ENCODE data around the gene SLC17A1. TPM values are rescaled to one million over a fixed set of nuclear protein-coding genes. Genes with fewer than 3 reads are reported as not detected.
"Not testable (repeated sequence)": the region's sequence is repeated elsewhere in the genome, so short reads cannot be mapped to it uniquely, and the experiment has no call there.

Gene SLC17A1
- total and polyA plus RNA-seq, 5 donors from 2014 or later: not detected

GRCh38 chr6:25754535-25754934 is 77.3 kb downstream of the SLC17A1 start, which contains the start of gene SLC17A4:
TSS of gene SLC17A4 (plus strand) at chr6:25754742. CDS start at chr6:25761963, 7,221 bp downstream.
- no peaks in the 10 kb centered on the region for H3K36me3 ChIP-seq (ENCODE audit: control insufficient read depth, insufficient read depth, low read length)
- no peaks in the 10 kb centered on the region for H3K4me1 Mint-ChIP-seq
- H3K27ac Mint-ChIP-seq: peak within 1 kb of the TSS in 1 of 3 donors; percentile 9
- no peak within 1 kb of the TSS for H3K4me3 ChIP-seq (ENCODE audit: low read depth, low read length)
- ATAC-seq (ENCODE audit: low read depth in 2 of 2) (no peak), DNase-seq (no peak)
- H3K36me3 Mint-ChIP-seq: no peaks in the 10 kb centered on the region
- H3K4me1 ChIP-seq (ENCODE audit: control insufficient read depth, insufficient read depth, low read length, poor library complexity, severe bottlenecking): no peaks in the 10 kb centered on the region
- no peaks in the 10 kb centered on the region for H3K27me3 ChIP-seq (ENCODE audit: control insufficient read depth, insufficient read depth, low read length)
- no peak within 1 kb of the TSS for H3K27ac ChIP-seq (ENCODE audit: insufficient read depth, low read length, poor library complexity, severe bottlenecking)
- peaks cover 32% of the 10 kb centered on the region for H3K27me3 Mint-ChIP-seq
- H3K9me3 ChIP-seq (ENCODE audit: control insufficient read depth in 2 of 2, low read length in 2 of 2): no peaks in the 10 kb centered on the region
- H3K9me3 Mint-ChIP-seq: peaks cover 0 to 2% (median 0%) of the 10 kb centered on the region in 7 donors
- no peak within 1 kb of the TSS for H3K4me3 Mint-ChIP-seq

GRCh38 chr6:25753079-25753478 is 78.8 kb downstream of the SLC17A1 start:
- no peak for ATAC-seq (ENCODE audit: low read depth in 2 of 2)
- Mint-ChIP-seq H3K4me3 (no peak overlapping the region), H3K4me1 (no peaks in the 10 kb centered on the region), H3K27ac (no peak overlapping the region), H3K27me3 (peaks cover 19% of the 10 kb centered on the region), H3K36me3 (no peaks in the 10 kb centered on the region), H3K9me3 (peaks cover 0 to 2% (median 0%) of the 10 kb centered on the region in 7 donors)
- Histone ChIP-seq H3K36me3 (ENCODE audit: control insufficient read depth, insufficient read depth, low read length) (no peaks in the 10 kb centered on the region), H3K27me3 (ENCODE audit: control insufficient read depth, insufficient read depth, low read length) (no peaks in the 10 kb centered on the region), H3K4me3 (ENCODE audit: low read depth, low read length) (no peak overlapping the region), H3K9me3 (ENCODE audit: control insufficient read depth in 2 of 2, low read length in 2 of 2) (no peaks in the 10 kb centered on the region), H3K4me1 (ENCODE audit: control insufficient read depth, insufficient read depth, low read length, poor library complexity, severe bottlenecking) (no peaks in the 10 kb centered on the region), H3K27ac (ENCODE audit: insufficient read depth, low read length, poor library complexity, severe bottlenecking) (no peak overlapping the region)
- DNase-seq: no peak

DNA sequence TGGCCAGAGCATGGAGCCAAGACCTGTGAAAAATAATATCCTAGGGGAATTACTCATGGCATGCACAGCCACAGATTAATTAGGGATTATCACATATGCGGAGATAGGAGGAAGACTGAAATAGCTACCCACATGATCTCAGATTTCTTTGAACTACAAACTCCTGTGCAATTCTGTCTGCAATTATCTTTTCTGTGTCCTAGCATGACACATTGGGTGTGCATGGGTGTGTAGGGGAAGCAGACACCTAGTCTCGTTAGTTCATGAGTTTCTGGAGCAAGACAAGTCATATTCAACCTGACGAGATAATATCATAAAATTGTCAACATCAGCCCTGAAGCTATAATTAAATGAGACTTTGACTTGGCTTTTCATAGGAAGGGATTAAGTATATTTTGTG is 80.9 kb downstream of the SLC17A1 start:
- Histone ChIP-seq H3K9me3 (ENCODE audit: control insufficient read depth in 2 of 2, low read length in 2 of 2) (no peaks in the 10 kb centered on the region), H3K27me3 (ENCODE audit: control insufficient read depth, insufficient read depth, low read length) (no peaks in the 10 kb centered on the region), H3K27ac (ENCODE audit: insufficient read depth, low read length, poor library complexity, severe bottlenecking) (no peak overlapping the region), H3K4me3 (ENCODE audit: low read depth, low read length) (no peak overlapping the region), H3K36me3 (ENCODE audit: control insufficient read depth, insufficient read depth, low read length) (no peaks in the 10 kb centered on the region), H3K4me1 (ENCODE audit: control insufficient read depth, insufficient read depth, low read length, poor library complexity, severe bottlenecking) (no peaks in the 10 kb centered on the region)
- Mint-ChIP-seq H3K27ac (no peak overlapping the region), H3K36me3 (no peaks in the 10 kb centered on the region), H3K27me3 (peaks cover 16% of the 10 kb centered on the region), H3K4me3 (no peak overlapping the region), H3K4me1 (no peaks in the 10 kb centered on the region), H3K9me3 (peaks cover 0 to 2% (median 0%) of the 10 kb centered on the region in 7 donors)
- DNase-seq (no peak), ATAC-seq (ENCODE audit: low read depth in 2 of 2) (no peak)

DNA sequence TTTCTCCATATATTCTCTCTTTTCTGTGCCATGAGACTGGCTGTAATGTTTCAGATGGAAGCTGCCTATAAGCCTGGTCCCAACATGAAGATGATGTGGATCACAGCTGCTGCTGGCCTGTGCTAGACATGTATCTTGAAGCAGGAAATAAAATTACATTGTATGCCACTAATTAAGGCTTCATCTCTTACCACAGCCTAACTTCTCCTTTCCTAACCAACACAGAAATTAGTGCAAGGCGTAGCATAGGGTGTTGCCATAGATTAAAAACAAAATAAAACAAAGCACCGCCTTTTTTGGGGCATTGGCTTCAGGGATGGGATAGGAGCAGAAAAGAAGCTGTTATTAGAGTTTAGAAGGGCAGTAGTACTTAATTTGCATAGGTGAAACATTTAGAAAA is 82.0 kb downstream of the SLC17A1 start:
- Histone ChIP-seq H3K4me1 (ENCODE audit: control insufficient read depth, insufficient read depth, low read length, poor library complexity, severe bottlenecking) (no peaks in the 10 kb centered on the region), H3K27ac (ENCODE audit: insufficient read depth, low read length, poor library complexity, severe bottlenecking) (no peak overlapping the region), H3K9me3 (ENCODE audit: control insufficient read depth in 2 of 2, low read length in 2 of 2) (no peaks in the 10 kb centered on the region), H3K36me3 (ENCODE audit: control insufficient read depth, insufficient read depth, low read length) (no peaks in the 10 kb centered on the region), H3K4me3 (ENCODE audit: low read depth, low read length) (no peak overlapping the region), H3K27me3 (ENCODE audit: control insufficient read depth, insufficient read depth, low read length) (no peaks in the 10 kb centered on the region)
- peaks cover 0 to 2% (median 0%) of the 10 kb centered on the region in 7 donors for H3K9me3 Mint-ChIP-seq
- no peaks in the 10 kb centered on the region for H3K4me1 Mint-ChIP-seq
- H3K27me3 Mint-ChIP-seq: peaks cover 18% of the 10 kb centered on the region
- no peaks in the 10 kb centered on the region for H3K36me3 Mint-ChIP-seq
- ATAC-seq (ENCODE audit: low read depth in 2 of 2) (no peak), DNase-seq (no peak)
- H3K27ac Mint-ChIP-seq: no peak overlapping the region
- H3K4me3 Mint-ChIP-seq: no peak overlapping the region

DNA sequence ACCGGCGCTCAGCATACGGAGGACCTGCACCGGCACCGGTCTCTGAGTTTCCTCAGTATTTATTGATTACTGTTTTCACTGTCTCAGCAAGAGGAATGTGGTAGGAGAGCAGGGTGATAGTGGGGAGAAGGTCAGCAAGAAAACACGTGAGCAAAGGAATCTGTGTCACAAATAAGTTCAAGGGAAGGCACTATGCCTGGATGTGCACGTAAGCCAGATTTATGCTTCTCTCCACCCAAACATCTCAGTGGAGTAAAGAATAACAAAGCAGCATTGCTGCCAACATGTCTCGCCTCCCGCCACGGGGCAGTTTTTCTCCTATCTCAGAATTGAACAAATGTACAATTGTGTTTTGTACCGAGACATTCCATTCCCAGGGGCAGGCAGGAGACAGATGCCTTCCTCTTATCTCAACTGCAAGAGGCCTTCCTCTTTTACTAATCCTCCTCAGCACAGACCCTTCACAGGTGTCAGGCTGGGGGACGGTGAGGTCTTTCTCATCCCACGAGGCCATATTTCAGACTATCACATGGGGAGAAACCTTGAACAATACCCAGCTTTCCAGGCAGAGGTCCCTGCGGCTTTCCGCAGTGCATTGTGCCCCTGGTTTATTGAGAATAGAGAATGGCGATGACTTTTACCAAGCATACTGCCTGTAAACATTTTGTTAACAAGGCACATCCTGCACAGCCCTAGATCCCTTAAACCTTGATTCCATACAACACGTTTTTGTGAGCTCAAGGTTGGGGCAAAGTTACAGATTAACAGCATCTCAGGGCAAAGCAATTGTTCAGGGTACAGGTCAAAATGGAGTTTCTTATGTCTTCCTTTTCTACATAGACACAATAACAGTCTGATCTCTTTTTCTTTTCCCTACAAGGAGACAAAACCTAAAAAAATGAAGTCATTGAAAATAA is 83.0 kb downstream of the SLC17A1 start:
- not testable (repeated sequence) for H3K4me3 Mint-ChIP-seq; H3K27ac ChIP-seq (ENCODE audit: insufficient read depth, low read length, poor library complexity, severe bottlenecking); H3K36me3 Mint-ChIP-seq; H3K4me1 ChIP-seq (ENCODE audit: control insufficient read depth, insufficient read depth, low read length, poor library complexity, severe bottlenecking); H3K27me3 ChIP-seq (ENCODE audit: control insufficient read depth, insufficient read depth, low read length); ATAC-seq (ENCODE audit: low read depth in 2 of 2); H3K4me3 ChIP-seq (ENCODE audit: low read depth, low read length); H3K9me3 ChIP-seq (ENCODE audit: control insufficient read depth in 2 of 2, low read length in 2 of 2); H3K9me3 Mint-ChIP-seq; DNase-seq; H3K36me3 ChIP-seq (ENCODE audit: control insufficient read depth, insufficient read depth, low read length); H3K4me1 Mint-ChIP-seq
- Mint-ChIP-seq H3K27ac (peak overlapping the region in 1 of 3 donors; percentile 36), H3K27me3 (peaks cover 15% of the 10 kb centered on the region)

DNA sequence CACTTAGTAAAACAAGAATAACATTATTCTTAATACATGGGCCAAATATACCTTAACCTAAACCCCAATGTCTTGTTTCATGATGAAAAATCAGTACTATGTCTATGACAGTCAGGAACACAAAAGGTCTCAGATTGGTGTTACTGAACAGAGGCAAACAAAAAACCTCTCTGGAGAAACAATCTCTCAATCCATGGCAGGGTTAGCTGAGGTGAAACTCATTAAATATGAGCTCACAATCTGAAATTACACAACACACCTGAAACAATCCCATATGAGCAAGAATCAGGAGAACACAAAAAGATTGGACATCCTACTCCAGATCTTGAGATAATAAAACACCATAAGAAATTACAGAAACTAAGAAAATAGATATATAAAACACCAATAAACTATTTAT is 83.8 kb downstream of the SLC17A1 start:
- ATAC-seq (ENCODE audit: low read depth in 2 of 2) (no peak), DNase-seq (no peak)
- H3K27me3 Mint-ChIP-seq: peaks cover 9% of the 10 kb centered on the region
- Histone ChIP-seq H3K27ac (ENCODE audit: insufficient read depth, low read length, poor library complexity, severe bottlenecking) (no peak overlapping the region), H3K9me3 (ENCODE audit: control insufficient read depth in 2 of 2, low read length in 2 of 2) (no peaks in the 10 kb centered on the region), H3K36me3 (ENCODE audit: control insufficient read depth, insufficient read depth, low read length) (no peaks in the 10 kb centered on the region), H3K4me3 (ENCODE audit: low read depth, low read length) (no peak overlapping the region), H3K27me3 (ENCODE audit: control insufficient read depth, insufficient read depth, low read length) (peaks cover 3% of the 10 kb centered on the region), H3K4me1 (ENCODE audit: control insufficient read depth, insufficient read depth, low read length, poor library complexity, severe bottlenecking) (no peaks in the 10 kb centered on the region)
- H3K27ac Mint-ChIP-seq: peak overlapping the region in 1 of 3 donors; percentile 36
- no peaks in the 10 kb centered on the region for H3K9me3 Mint-ChIP-seq
- no peaks in the 10 kb centered on the region for H3K4me1 Mint-ChIP-seq
- H3K4me3 Mint-ChIP-seq: no peak overlapping the region
- no peaks in the 10 kb centered on the region for H3K36me3 Mint-ChIP-seq

DNA sequence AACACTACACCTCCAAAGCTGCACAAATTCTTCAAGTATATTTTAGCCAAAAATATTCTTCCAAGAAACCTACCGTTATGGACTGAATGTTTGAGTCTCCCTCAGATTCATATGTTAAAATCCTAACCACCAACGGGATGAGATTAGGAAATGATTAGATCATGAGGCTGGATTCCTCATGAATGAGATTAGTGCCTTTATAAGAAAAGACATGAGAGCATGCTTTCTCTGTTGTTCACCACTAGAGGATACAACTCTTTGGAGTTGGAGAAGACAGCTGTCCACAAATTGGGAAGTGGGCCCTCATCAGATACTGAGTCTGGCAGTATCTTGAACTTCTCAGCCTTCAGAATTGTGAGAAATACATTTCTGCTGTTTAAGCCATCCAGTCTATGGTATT is 84.4 kb downstream of the SLC17A1 start:
- Histone ChIP-seq H3K4me1 (ENCODE audit: control insufficient read depth, insufficient read depth, low read length, poor library complexity, severe bottlenecking) (no peaks in the 10 kb centered on the region), H3K4me3 (ENCODE audit: low read depth, low read length) (no peak overlapping the region), H3K9me3 (ENCODE audit: control insufficient read depth in 2 of 2, low read length in 2 of 2) (no peaks in the 10 kb centered on the region), H3K36me3 (ENCODE audit: control insufficient read depth, insufficient read depth, low read length) (no peaks in the 10 kb centered on the region), H3K27ac (ENCODE audit: insufficient read depth, low read length, poor library complexity, severe bottlenecking) (no peak overlapping the region), H3K27me3 (ENCODE audit: control insufficient read depth, insufficient read depth, low read length) (peaks cover 3% of the 10 kb centered on the region)
- H3K36me3 Mint-ChIP-seq: no peaks in the 10 kb centered on the region
- no peaks in the 10 kb centered on the region for H3K9me3 Mint-ChIP-seq
- no peak for ATAC-seq (ENCODE audit: low read depth in 2 of 2)
- H3K4me3 Mint-ChIP-seq: no peak overlapping the region
- DNase-seq: no peak
- no peak overlapping the region for H3K27ac Mint-ChIP-seq
- H3K27me3 Mint-ChIP-seq: peaks cover 9% of the 10 kb centered on the region
- H3K4me1 Mint-ChIP-seq: no peaks in the 10 kb centered on the region

DNA sequence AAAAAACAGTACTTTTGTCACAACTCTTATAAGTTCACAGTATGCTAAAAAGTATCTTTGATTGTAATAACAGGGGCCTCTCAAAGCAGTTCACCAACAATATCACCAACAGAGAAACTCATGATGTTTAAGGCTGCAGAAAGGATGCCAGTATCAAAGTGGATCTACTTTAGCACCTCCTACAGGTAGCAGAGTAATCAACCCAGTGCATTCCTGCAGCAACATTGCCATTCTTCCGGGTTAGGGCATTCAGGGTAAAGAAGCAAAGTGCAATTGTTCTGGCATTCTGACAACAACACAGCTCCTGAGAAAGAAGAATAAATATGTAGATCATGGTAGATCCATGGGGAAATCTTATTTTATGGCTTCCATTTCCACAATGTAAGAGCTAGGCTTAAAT is 84.9 kb downstream of the SLC17A1 start:
- Mint-ChIP-seq H3K36me3 (no peaks in the 10 kb centered on the region), H3K27me3 (peaks cover 12% of the 10 kb centered on the region), H3K4me3 (no peak overlapping the region), H3K27ac (no peak overlapping the region), H3K9me3 (no peaks in the 10 kb centered on the region), H3K4me1 (no peaks in the 10 kb centered on the region)
- no peaks in the 10 kb centered on the region for H3K36me3 ChIP-seq (ENCODE audit: control insufficient read depth, insufficient read depth, low read length)
- H3K4me3 ChIP-seq (ENCODE audit: low read depth, low read length): no peak overlapping the region
- peaks cover 3% of the 10 kb centered on the region for H3K27me3 ChIP-seq (ENCODE audit: control insufficient read depth, insufficient read depth, low read length)
- H3K27ac ChIP-seq (ENCODE audit: insufficient read depth, low read length, poor library complexity, severe bottlenecking): no peak overlapping the region
- no peaks in the 10 kb centered on the region for H3K9me3 ChIP-seq (ENCODE audit: control insufficient read depth in 2 of 2, low read length in 2 of 2)
- H3K4me1 ChIP-seq (ENCODE audit: control insufficient read depth, insufficient read depth, low read length, poor library complexity, severe bottlenecking): no peaks in the 10 kb centered on the region
- ATAC-seq (ENCODE audit: low read depth in 2 of 2) (no peak), DNase-seq (no peak)
